SK-N-SH (cell line): Measurements from ENCODE around the gene SEC11A. TPM values are rescaled to one million over a fixed set of nuclear protein-coding genes. Genes with fewer than 3 reads are reported as not detected.

Experiments
- CTCF ChIA-PET: fragments of 300-600, 350-600 bp; formaldehyde crosslinking; extraction: SDS; loops from one replicate; lab custom pipeline; 2021; lab: Yijun Ruan, JAX
- POLR2A ChIA-PET: fragments of 350-600 bp; sonication (Branson Sonifier 250); formaldehyde crosslinking; extraction: SDS; loops from one replicate; lab custom pipeline; 2020; ENCODE audit warnings: antibody characterized with exemption, inconsistent platforms; lab: Yijun Ruan, JAX
- DNase-seq: peaks from one replicate; pipeline ENCODE4 v3.0.0; 2012
- H2AFZ ChIP-seq: fragments of 200-600 bp; sonication (generic); 2 replicates; pipeline ENCODE4 v1.8.1; 2016; ENCODE audit warnings: antibody characterized with exemption, mild to moderate bottlenecking, low read depth
- H3F3A ChIP-seq: fragments of 200-600 bp; sonication (generic); replicated peaks from 2 replicates; pipeline ENCODE3; 2016; ENCODE audit warnings: antibody characterized with exemption, mild to moderate bottlenecking; ENCODE audit not compliant: insufficient read depth
- H3K27ac ChIP-seq, 2 experiments: fragments of 200-500 bp in 1 of 2; fragments of 200-600 bp in 1 of 2; sonication (Bioruptor generic) in 1 of 2; sonication (generic), shearing (Covaris generic) in 1 of 2; 2 replicates each; pipeline versions ENCODE4 v1.5.1 to v1.6.1; 2014 to 2016; ENCODE audit warnings: low read depth in 2 of 2, inconsistent platforms in 1 of 2, low read length in 1 of 2, mild to moderate bottlenecking in 1 of 2, mixed read lengths in 1 of 2
- H3K27me3 ChIP-seq: fragments of 200-600 bp; sonication (generic), shearing (Covaris generic); 2 replicates; pipeline ENCODE4 v1.6.1; 2016; ENCODE audit warnings: mixed run types; ENCODE audit not compliant: insufficient read depth
- H3K36me3 ChIP-seq, 2 experiments: fragments of 200-500 bp in 1 of 2; fragments of 200-600 bp in 1 of 2; sonication (Bioruptor generic) in 1 of 2; sonication (generic) in 1 of 2; replicated peaks in 1 of 2; 2 replicates each; pipeline versions ENCODE3 to v1.5.1; 2014 to 2016; ENCODE audit warnings: low read length in 1 of 2, mild to moderate bottlenecking in 1 of 2; ENCODE audit not compliant: insufficient read depth in 2 of 2, control insufficient read depth in 1 of 2
- H3K4me1 ChIP-seq, 2 experiments: fragments of 200-500 bp in 1 of 2; fragments of 200-600 bp in 1 of 2; sonication (Bioruptor generic) in 1 of 2; sonication (generic), shearing (Covaris generic) in 1 of 2; 2 replicates each; pipeline versions ENCODE4 v1.5.1 to v1.6.1; 2014 to 2016; ENCODE audit warnings: low read depth in 1 of 2, low read length in 1 of 2, mixed run types in 1 of 2; ENCODE audit not compliant: insufficient read depth in 2 of 2, control insufficient read depth in 1 of 2
- H3K4me2 ChIP-seq: fragments of 200-600 bp; sonication (generic), shearing (Covaris generic); 2 replicates; pipeline ENCODE4 v1.6.1; 2017; ENCODE audit warnings: mixed run types
- H3K4me3 ChIP-seq, 2 experiments: fragments of 200-500 bp in 1 of 2; fragments of 200-600 bp in 1 of 2; sonication (Bioruptor generic) in 1 of 2; sonication (generic), shearing (Covaris generic) in 1 of 2; 2 replicates each; pipeline versions ENCODE4 v1.5.1 to v1.8.1; 2014 to 2016; ENCODE audit warnings: low read depth in 2 of 2, inconsistent platforms in 1 of 2, low read length in 1 of 2, mild to moderate bottlenecking in 1 of 2, mixed read lengths in 1 of 2, moderate library complexity in 1 of 2
- H3K79me2 ChIP-seq: fragments of 200-600 bp; sonication (generic); 2 replicates; pipeline ENCODE4 v1.8.1; 2017; ENCODE audit warnings: mild to moderate bottlenecking; ENCODE audit not compliant: insufficient read depth
- H3K9ac ChIP-seq: fragments of 200-600 bp; sonication (generic); 2 replicates; pipeline ENCODE4 v1.6.1; 2017; ENCODE audit warnings: mixed run types
- H3K9me2 ChIP-seq: fragments of 200-600 bp; sonication (generic); 2 replicates; pipeline ENCODE4 v1.6.1; 2017; ENCODE audit warnings: mixed run types
- H3K9me3 ChIP-seq: fragments of 200-600 bp; sonication (generic); 2 replicates; pipeline ENCODE4 v1.6.1; 2017; ENCODE audit warnings: mixed run types, mild to moderate bottlenecking, moderate library complexity
- H4K20me1 ChIP-seq: fragments of 200-600 bp; sonication (generic); 2 replicates; pipeline ENCODE4 v1.6.1; 2017; ENCODE audit warnings: mild to moderate bottlenecking, mixed run types; ENCODE audit not compliant: insufficient read depth
- CHD2 ChIP-seq: fragments of 150-350 bp; IDR thresholded peaks from 2 replicates; pipeline ENCODE4 v1.6.1; 2018; ENCODE audit warnings: low read length; ENCODE audit not compliant: partially characterized antibody
- FOXJ3 ChIP-seq: sonication (generic); formaldehyde crosslinking; IDR thresholded peaks from 2 replicates; pipeline ENCODE4 v1.5.1; 2020; ENCODE audit warnings: mild to moderate bottlenecking, missing genetic modification reagents
- FOXM1 ChIP-seq: IDR thresholded peaks from 2 replicates; pipeline ENCODE4 v1.4.0; 2012; ENCODE audit warnings: low read depth, mild to moderate bottlenecking
- GATA2 ChIP-seq: sonication (generic); formaldehyde crosslinking; IDR thresholded peaks from 2 replicates; pipeline ENCODE4 v1.5.0; 2020; ENCODE audit warnings: mild to moderate bottlenecking, missing genetic modification reagents
- MAX ChIP-seq: IDR thresholded peaks from 2 replicates; pipeline ENCODE4 v1.4.0; 2012; ENCODE audit warnings: low read depth
- MEF2A ChIP-seq: IDR thresholded peaks from 2 replicates; pipeline ENCODE4 v1.4.0; 2012; ENCODE audit warnings: low read depth, borderline replicate concordance
- MXI1 ChIP-seq: IDR thresholded peaks from 2 replicates; pipeline ENCODE4 v1.6.1; 2012; ENCODE audit warnings: mild to moderate bottlenecking, low read depth, low read length, improper control_type of control experiment
- NFIC ChIP-seq: IDR thresholded peaks from 2 replicates; pipeline ENCODE4 v1.4.0; 2012; ENCODE audit warnings: borderline replicate concordance
- NRF1 ChIP-seq: IDR thresholded peaks from 2 replicates; pipeline ENCODE4 v1.6.1; 2012; ENCODE audit warnings: low read depth, mild to moderate bottlenecking, low read length
- POLR2AphosphoS5 ChIP-seq: IDR thresholded peaks from 2 replicates; pipeline ENCODE4 v1.6.1; 2012; ENCODE audit warnings: low read depth, low read length
- RAD21 ChIP-seq: IDR thresholded peaks from 2 replicates; pipeline ENCODE4 v1.6.1; 2012; ENCODE audit warnings: mild to moderate bottlenecking, low read length
- RFX5 ChIP-seq: IDR thresholded peaks from 2 replicates; pipeline ENCODE4 v1.6.1; 2012; ENCODE audit warnings: mild to moderate bottlenecking, improper control_type of control experiment, low read length
- SIN3A ChIP-seq: IDR thresholded peaks from 2 replicates; pipeline ENCODE4 v1.6.1; 2012; ENCODE audit warnings: low read depth, mild to moderate bottlenecking, low read length, moderate library complexity, borderline replicate concordance
- TAF1 ChIP-seq: IDR thresholded peaks from 2 replicates; pipeline ENCODE4 v1.6.1; 2012; ENCODE audit warnings: low read depth, mild to moderate bottlenecking, low read length, moderate library complexity, borderline replicate concordance
- TEAD4 ChIP-seq: IDR thresholded peaks from 2 replicates; pipeline ENCODE4 v1.4.0; 2012; ENCODE audit warnings: mild to moderate bottlenecking, borderline replicate concordance; ENCODE audit not compliant: insufficient read depth
- YY1 ChIP-seq: IDR thresholded peaks from 2 replicates; pipeline ENCODE4 v1.4.0; 2012; ENCODE audit warnings: low read depth, mild to moderate bottlenecking
- WGBS: methylation state at CpG from one replicate; pipeline ENCODE4 v1.1.6; 2017; ENCODE audit warnings: low lambda C conversion rate; 5-methylcytosine and 5-hydroxymethylcytosine counted together
- polyA plus RNA-seq, 3 experiments: library from polyadenylated mRNA; depleted of rRNA; stranded (reverse); fragments of >200 nt; gene quantifications; 2 replicates each; pipeline ENCODE4 v1.2.3, GENCODE V29; 2012
- TF ChIP-seq, protein P1 (sequence below): IDR thresholded peaks from 2 replicates; pipeline ENCODE4 v1.4.0; 2012; ENCODE audit warnings: low read depth, borderline replicate concordance
- TF ChIP-seq, protein P2 (sequence below): fragments of 150-350 bp; IDR thresholded peaks from 2 replicates; pipeline ENCODE4 v1.6.1; 2017; ENCODE audit warnings: antibody characterized with exemption, low read length, low read depth, borderline replicate concordance

SEC11A gene
- polyA plus RNA-seq, 1 of the 3 experiments (the other 2 are of a cell fraction): 107 TPM

- Histone ChIP-seq H3K9me3 (no peaks in the 10 kb centered on the region), H3K79me2 (peaks cover 100% of the 10 kb centered on the region), H2AFZ (no peak overlapping the region), H3K4me3 (no peak overlapping the region), H3K9ac (no peak overlapping the region), H3K27ac (no peak overlapping the region), H3K27me3 (no peaks in the 10 kb centered on the region), H3K36me3 (peaks cover 2 to 17% of the 10 kb centered on the region in 2 experiments), H3K9me2 (no peaks in the 10 kb centered on the region), H3K4me1 (no peaks in the 10 kb centered on the region; a peak in 1 of 4 replicates), H4K20me1 (peaks cover 99% of the 10 kb centered on the region), H3K4me2 (no peak overlapping the region), H3F3A (peaks cover 8% of the 10 kb centered on the region)
- ChIA-PET CTCF (interaction anchor here (1.3 kb wide), 1 partner anchor 46 kb away, joined by 3 read pairs; the partner anchor contains the start of gene NMB), POLR2A (no interaction called here)
- TF ChIP-seq RAD21: no peak
- 92% methylated on average over 5 of the region's 5 CpGs for WGBS
- no peak for DNase-seq
These were observed 12.1 kb downstream of the SEC11A start for GRCh38 chr15:84703808-84704207.

- Histone ChIP-seq H3K79me2 (peaks cover 100% of the 10 kb centered on the region), H4K20me1 (peaks cover 99% of the 10 kb centered on the region)
- no peak for TF ChIP-seq FOXM1
- no peak for TF ChIP-seq TEAD4
- TF ChIP-seq NFIC: no peak
- TF ChIP-seq FOXJ3 (CRISPR knock-in tag): no peak
- TF ChIP-seq TAF1: no peak
- no peak for TF ChIP-seq NRF1
- TF ChIP-seq RFX5: no peak
- no peak for TF ChIP-seq MEF2A
- TF ChIP-seq, protein P1, sequence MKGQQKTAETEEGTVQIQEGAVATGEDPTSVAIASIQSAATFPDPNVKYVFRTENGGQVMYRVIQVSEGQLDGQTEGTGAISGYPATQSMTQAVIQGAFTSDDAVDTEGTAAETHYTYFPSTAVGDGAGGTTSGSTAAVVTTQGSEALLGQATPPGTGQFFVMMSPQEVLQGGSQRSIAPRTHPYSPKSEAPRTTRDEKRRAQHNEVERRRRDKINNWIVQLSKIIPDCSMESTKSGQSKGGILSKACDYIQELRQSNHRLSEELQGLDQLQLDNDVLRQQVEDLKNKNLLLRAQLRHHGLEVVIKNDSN: no peak
- no peak for TF ChIP-seq MXI1
- TF ChIP-seq GATA2 (CRISPR knock-in tag): no peak
- TF ChIP-seq MAX: no peak
- TF ChIP-seq CHD2: no peak
- no peak for TF ChIP-seq SIN3A
- TF ChIP-seq POLR2AphosphoS5: no peak
- TF ChIP-seq YY1: no peak
- TF ChIP-seq, protein P2, sequence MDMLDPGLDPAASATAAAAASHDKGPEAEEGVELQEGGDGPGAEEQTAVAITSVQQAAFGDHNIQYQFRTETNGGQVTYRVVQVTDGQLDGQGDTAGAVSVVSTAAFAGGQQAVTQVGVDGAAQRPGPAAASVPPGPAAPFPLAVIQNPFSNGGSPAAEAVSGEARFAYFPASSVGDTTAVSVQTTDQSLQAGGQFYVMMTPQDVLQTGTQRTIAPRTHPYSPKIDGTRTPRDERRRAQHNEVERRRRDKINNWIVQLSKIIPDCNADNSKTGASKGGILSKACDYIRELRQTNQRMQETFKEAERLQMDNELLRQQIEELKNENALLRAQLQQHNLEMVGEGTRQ: no peak
- TF ChIP-seq, all 33 proteins: peak for 0
- Histone ChIP-seq H3K4me3 (no peak overlapping the region), H3F3A (peaks cover 11% of the 10 kb centered on the region), H2AFZ (no peak overlapping the region), H3K4me1 (no peaks in the 10 kb centered on the region; a peak in 1 of 4 replicates), H3K9me3 (no peaks in the 10 kb centered on the region), H3K4me2 (no peak overlapping the region), H3K27ac (no peak overlapping the region), H3K27me3 (no peaks in the 10 kb centered on the region), H3K36me3 (peaks cover 2 to 13% of the 10 kb centered on the region in 2 experiments), H3K9me2 (no peaks in the 10 kb centered on the region), H3K9ac (no peak overlapping the region)
- CTCF ChIA-PET: interaction anchor here (1.3 kb wide), 1 partner anchor 45 kb away, joined by 3 read pairs; the partner anchor contains the start of gene NMB
- DNase-seq: no peak
- 94% methylated on average over 4 of the region's 4 CpGs for WGBS
- POLR2A ChIA-PET: no interaction called here
These were observed 12.9 kb downstream of the SEC11A start for GRCh38 chr15:84702961-84703482.
